Activated CD4-positive, alpha-beta memory T cell treated with anti-CD3 and anti-CD28 coated beads for 36 hours (primary cell): ENCODE results near the gene GPC5. TPM values are rescaled to one million over a fixed set of nuclear protein-coding genes. Genes with fewer than 3 reads are reported as not detected.
"Not testable (repeated sequence)": the region's sequence is repeated elsewhere in the genome, so short reads cannot be mapped to it uniquely, and the experiment has no call there.

Experiments
- CTCF ChIA-PET: fragments of 350-600 bp; sonication (Branson Sonifier 250); formaldehyde crosslinking; loops from one replicate; lab custom pipeline; 2021; ENCODE audit warnings: antibody characterized with exemption, inconsistent platforms; lab: Charles Lee
- POLR2A ChIA-PET: fragments of 350-600 bp; sonication (Branson Sonifier 250); formaldehyde crosslinking; loops from one replicate; lab custom pipeline; 2021; ENCODE audit warnings: antibody characterized with exemption; lab: Charles Lee
- DNase-seq: peaks from one replicate; pipeline ENCODE4 v3.0.0-alpha.2; 2020
- H3K27ac Mint-ChIP-seq: one replicate; pipeline ENCODE4 v1.8.0; 2021; ENCODE audit warnings: mixed read lengths
- H3K27me3 Mint-ChIP-seq: one replicate; pipeline ENCODE4 v1.8.0; 2021; ENCODE audit warnings: mixed read lengths
- H3K36me3 Mint-ChIP-seq: one replicate; pipeline ENCODE4 v1.8.0; 2021; ENCODE audit warnings: mixed read lengths
- H3K4me1 Mint-ChIP-seq: one replicate; pipeline ENCODE4 v1.8.0; 2021; ENCODE audit warnings: low read depth, mixed read lengths
- H3K4me3 Mint-ChIP-seq: one replicate; pipeline ENCODE4 v1.8.0; 2021; ENCODE audit warnings: mild to moderate bottlenecking, mixed read lengths
- H3K9me3 Mint-ChIP-seq: one replicate; pipeline ENCODE4 v1.8.0; 2021; ENCODE audit warnings: mixed read lengths
- intact Hi-C: fragments of 100-400 bp; cut with micrococcal nuclease; formaldehyde crosslinking; loops from one replicate; pipeline ENCODE4 v1.15.1; 2023
- total RNA-seq, 2 experiments: library from RNA; stranded (reverse); gene quantifications; one replicate each; pipeline ENCODE4 v1.2.3, GENCODE V29; 2021

GPC5 gene
- total RNA-seq, 2 experiments from 2014 or later: 0.17 to 0.29 TPM

GRCh38 chr13:92849381-92849780, 1451.0 kb downstream of the GPC5 start:
- CTCF ChIA-PET: no interaction called here
- Mint-ChIP-seq H3K4me3 (no peak overlapping the region), H3K4me1 (no peaks in the 10 kb centered on the region), H3K27me3 (no peaks in the 10 kb centered on the region), H3K27ac (no peak overlapping the region), H3K36me3 (no peaks in the 10 kb centered on the region), H3K9me3 (no peaks in the 10 kb centered on the region)
- no peak for DNase-seq
- POLR2A ChIA-PET: no interaction called here
- intact Hi-C loops: no loop called here

- H3K36me3 Mint-ChIP-seq: no peaks in the 10 kb centered on the region
- CTCF ChIA-PET: no interaction called here
- H3K4me3 Mint-ChIP-seq: no peak overlapping the region
- no peak overlapping the region for H3K27ac Mint-ChIP-seq
- H3K9me3 Mint-ChIP-seq: no peaks in the 10 kb centered on the region
- POLR2A ChIA-PET: no interaction called here
- no peaks in the 10 kb centered on the region for H3K4me1 Mint-ChIP-seq
- intact Hi-C loops: no loop called here
- DNase-seq: no peak
- H3K27me3 Mint-ChIP-seq: no peaks in the 10 kb centered on the region
These were observed 1466.3 kb downstream of the GPC5 start for GRCh38 chr13:92864584-92865284.

DNA sequence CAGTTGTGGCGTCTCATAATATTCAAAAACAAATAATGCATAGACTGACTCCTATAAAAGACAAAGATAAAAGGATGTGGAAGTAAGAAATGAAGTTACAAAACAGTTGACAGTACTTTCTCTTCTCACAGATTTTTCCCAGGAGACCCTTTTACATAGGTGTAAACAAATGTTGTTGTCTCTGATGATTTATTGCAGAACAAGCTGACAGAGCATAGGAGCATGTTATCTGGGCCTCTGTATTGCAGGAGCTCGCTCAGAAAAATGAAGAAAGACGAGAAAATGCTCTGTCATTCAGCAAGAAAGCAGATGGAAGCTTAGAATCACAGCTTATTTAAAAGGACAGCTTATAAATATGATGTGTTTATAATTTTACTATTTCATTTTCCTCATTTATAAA, 1474.6 kb downstream of the GPC5 start:
- Mint-ChIP-seq H3K9me3 (peaks cover 4% of the 10 kb centered on the region), H3K4me3 (no peak overlapping the region)

DNA sequence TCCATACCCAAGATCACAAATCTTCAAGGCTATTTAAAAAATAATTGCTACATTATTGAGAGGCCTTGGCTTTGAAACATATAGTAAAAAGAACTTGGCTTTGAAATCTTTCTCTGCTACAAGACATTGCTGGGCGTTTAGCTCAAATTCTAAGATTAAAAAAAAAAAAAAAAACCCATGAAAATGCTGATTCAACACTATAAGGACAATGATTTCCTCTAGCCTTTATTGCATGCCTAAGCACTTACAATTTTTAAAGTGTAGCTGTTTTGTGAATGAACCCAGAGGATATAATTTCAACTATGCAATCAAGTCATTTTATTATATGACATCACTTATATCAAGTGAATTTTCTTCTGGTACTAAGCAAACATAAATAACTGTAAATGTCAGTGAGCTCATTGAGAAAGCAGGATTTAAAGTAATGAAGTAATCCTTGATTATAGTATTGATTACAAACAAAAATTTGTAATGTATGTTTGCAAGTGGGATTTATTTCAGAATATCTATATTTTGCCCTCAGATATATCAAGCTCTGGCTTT, 1488.2 kb downstream of the GPC5 start:
- Mint-ChIP-seq H3K27ac (no peak overlapping the region), H3K27me3 (no peaks in the 10 kb centered on the region), H3K9me3 (peaks cover 3% of the 10 kb centered on the region)

More for the DNA sequence above, 1474.6 kb downstream of the GPC5 start:
- DNase-seq: no peak
- intact Hi-C loops: no loop called here
- no peak overlapping the region for H3K27ac Mint-ChIP-seq
- no peaks in the 10 kb centered on the region for H3K36me3 Mint-ChIP-seq
- ChIA-PET CTCF (no interaction called here), POLR2A (no interaction called here)
- H3K4me1 Mint-ChIP-seq: no peaks in the 10 kb centered on the region
- no peaks in the 10 kb centered on the region for H3K27me3 Mint-ChIP-seq

GRCh38 chr13:92894447-92894846, 1496.0 kb downstream of the GPC5 start:
- intact Hi-C loops: no loop called here
- Mint-ChIP-seq H3K27me3 (no peaks in the 10 kb centered on the region), H3K9me3 (peaks cover 13% of the 10 kb centered on the region), H3K27ac (no peak overlapping the region), H3K4me3 (no peak overlapping the region), H3K4me1 (no peaks in the 10 kb centered on the region), H3K36me3 (no peaks in the 10 kb centered on the region)
- ChIA-PET POLR2A (no interaction called here), CTCF (no interaction called here)
- no peak for DNase-seq

More for the DNA sequence above, 1488.2 kb downstream of the GPC5 start:
- ChIA-PET CTCF (no interaction called here), POLR2A (interaction anchor here (0.6 kb wide), 1 partner anchor 642 kb away, joined by 3 read pairs; no protein-coding TSS in a partner anchor)
- H3K4me3 Mint-ChIP-seq: no peak overlapping the region
- intact Hi-C loops: no loop called here
- no peak for DNase-seq
- H3K36me3 Mint-ChIP-seq: no peaks in the 10 kb centered on the region
- H3K4me1 Mint-ChIP-seq: no peaks in the 10 kb centered on the region

- H3K27ac Mint-ChIP-seq: no peak overlapping the region
- H3K36me3 Mint-ChIP-seq: no peaks in the 10 kb centered on the region
- peaks cover 9% of the 10 kb centered on the region for H3K9me3 Mint-ChIP-seq
- POLR2A ChIA-PET: no interaction called here
- no peak for DNase-seq
- no peaks in the 10 kb centered on the region for H3K27me3 Mint-ChIP-seq
- no peak overlapping the region for H3K4me3 Mint-ChIP-seq
- CTCF ChIA-PET: no interaction called here
- intact Hi-C loops: no loop called here
- no peaks in the 10 kb centered on the region for H3K4me1 Mint-ChIP-seq
These were observed 1498.4 kb downstream of the GPC5 start for GRCh38 chr13:92896842-92897241.

DNA sequence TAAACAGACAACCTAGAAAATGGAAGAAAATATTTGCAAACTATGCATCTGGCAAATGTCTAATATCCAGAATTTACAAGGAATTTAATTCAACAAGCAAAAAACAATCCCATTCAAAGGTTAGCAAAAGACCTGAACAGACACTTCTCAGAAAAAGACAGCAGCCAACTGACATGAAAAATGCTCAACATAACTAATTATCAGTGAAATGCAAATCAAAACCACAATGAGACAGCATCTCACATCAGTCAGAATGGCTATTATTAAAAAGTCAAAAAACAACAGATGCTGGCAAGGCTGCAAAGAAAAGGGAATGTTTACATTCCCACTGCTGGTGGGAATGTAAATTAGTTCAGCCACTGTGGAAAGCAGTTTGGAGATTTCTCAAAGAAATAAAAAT, 1500.5 kb downstream of the GPC5 start:
- intact Hi-C loops, H3K9me3 Mint-ChIP-seq, CTCF ChIA-PET, H3K4me1 Mint-ChIP-seq, POLR2A ChIA-PET, DNase-seq, H3K4me3 Mint-ChIP-seq, H3K27me3 Mint-ChIP-seq, H3K27ac Mint-ChIP-seq, H3K36me3 Mint-ChIP-seq: not testable (repeated sequence)

DNA sequence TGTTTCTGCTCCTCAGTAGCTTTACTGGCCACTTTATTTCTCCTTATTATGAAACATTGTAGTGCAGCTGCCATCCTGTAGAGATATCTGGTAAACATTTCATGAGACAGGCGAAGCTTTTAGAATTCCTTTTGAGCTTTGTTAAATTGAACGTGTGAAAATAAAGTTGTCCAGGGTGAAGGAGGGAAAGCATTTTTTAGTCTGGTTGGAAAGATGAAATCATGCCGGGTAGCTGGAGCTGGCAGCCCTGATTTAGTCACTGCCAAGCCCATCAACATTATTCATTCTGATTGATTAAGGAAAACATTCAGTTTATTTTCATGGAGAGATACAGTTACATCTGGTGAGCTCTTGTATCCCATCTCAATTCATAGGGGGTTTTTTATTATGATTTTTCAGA, 1502.0 kb downstream of the GPC5 start:
- H3K9me3 Mint-ChIP-seq: peaks cover 8% of the 10 kb centered on the region
- ChIA-PET POLR2A (no interaction called here), CTCF (no interaction called here)
- no peaks in the 10 kb centered on the region for H3K27me3 Mint-ChIP-seq
- intact Hi-C loops: no loop called here
- no peak overlapping the region for H3K4me3 Mint-ChIP-seq
- H3K27ac Mint-ChIP-seq: no peak overlapping the region
- DNase-seq: no peak
- no peaks in the 10 kb centered on the region for H3K4me1 Mint-ChIP-seq
- no peaks in the 10 kb centered on the region for H3K36me3 Mint-ChIP-seq

- Mint-ChIP-seq H3K27ac (no peak overlapping the region), H3K4me3 (no peak overlapping the region), H3K4me1 (no peaks in the 10 kb centered on the region), H3K27me3 (no peaks in the 10 kb centered on the region), H3K9me3 (peaks cover 8% of the 10 kb centered on the region), H3K36me3 (no peaks in the 10 kb centered on the region)
- intact Hi-C loops: no loop called here
- DNase-seq: no peak
- POLR2A ChIA-PET: no interaction called here
- CTCF ChIA-PET: no interaction called here
These were observed 1503.3 kb downstream of the GPC5 start for GRCh38 chr13:92901739-92902138.

DNA sequence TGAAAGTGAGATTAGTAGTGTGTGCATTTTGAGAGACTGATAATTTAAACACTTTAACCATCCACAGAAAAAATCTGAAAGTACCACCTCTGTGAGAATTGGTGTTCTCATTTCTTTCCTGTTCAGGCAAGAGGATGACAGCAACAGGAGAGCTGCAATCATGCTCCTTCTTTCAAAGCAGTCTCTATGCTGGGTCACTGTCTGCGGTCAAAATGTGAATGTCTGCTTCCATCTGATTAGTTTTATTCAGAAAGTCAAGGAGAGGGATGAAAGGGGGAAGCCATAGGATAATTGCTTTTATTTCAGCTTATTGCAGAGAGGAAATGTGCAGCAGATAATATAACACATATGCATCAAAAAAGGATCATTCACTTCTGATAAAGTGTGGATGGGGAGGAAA, 1514.2 kb downstream of the GPC5 start:
- intact Hi-C loops: no loop called here
- no peaks in the 10 kb centered on the region for H3K36me3 Mint-ChIP-seq
- H3K27ac Mint-ChIP-seq: no peak overlapping the region
- H3K4me3 Mint-ChIP-seq: no peak overlapping the region
- H3K27me3 Mint-ChIP-seq: no peaks in the 10 kb centered on the region
- no peaks in the 10 kb centered on the region for H3K9me3 Mint-ChIP-seq
- DNase-seq: no peak
- H3K4me1 Mint-ChIP-seq: no peaks in the 10 kb centered on the region
- ChIA-PET CTCF (no interaction called here), POLR2A (no interaction called here)

- Mint-ChIP-seq H3K9me3 (no peaks in the 10 kb centered on the region), H3K4me3 (no peak overlapping the region), H3K4me1 (no peaks in the 10 kb centered on the region), H3K27me3 (no peaks in the 10 kb centered on the region), H3K27ac (no peak overlapping the region), H3K36me3 (no peaks in the 10 kb centered on the region)
- ChIA-PET POLR2A (no interaction called here), CTCF (no interaction called here)
- intact Hi-C loops: no loop called here
- no peak for DNase-seq
These were observed 1515.4 kb downstream of the GPC5 start for GRCh38 chr13:92913840-92914239.
